ENCODE data around the gene ARHGEF33.

DNA sequence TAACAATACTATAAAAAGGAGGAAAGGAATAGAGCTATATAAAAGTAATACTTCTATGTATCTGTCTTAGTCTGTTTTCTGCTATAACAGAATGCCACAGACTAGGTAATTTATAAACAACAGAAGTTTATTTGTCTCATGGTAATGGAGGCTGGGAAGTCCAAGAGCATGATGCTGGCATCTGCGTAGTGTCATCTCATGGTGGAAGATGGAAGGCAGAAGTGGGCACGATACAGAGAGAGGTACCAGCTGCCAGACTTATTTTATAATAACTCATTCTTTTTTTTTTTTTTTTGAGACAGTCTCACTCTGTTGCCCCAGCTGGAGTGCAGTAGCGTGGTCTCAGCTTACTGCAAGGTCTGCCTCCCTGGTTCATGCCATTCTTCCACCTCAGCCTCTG, 18.2 kb upstream of the ARHGEF33 start:
- TF ChIP-seq, protein P1, sequence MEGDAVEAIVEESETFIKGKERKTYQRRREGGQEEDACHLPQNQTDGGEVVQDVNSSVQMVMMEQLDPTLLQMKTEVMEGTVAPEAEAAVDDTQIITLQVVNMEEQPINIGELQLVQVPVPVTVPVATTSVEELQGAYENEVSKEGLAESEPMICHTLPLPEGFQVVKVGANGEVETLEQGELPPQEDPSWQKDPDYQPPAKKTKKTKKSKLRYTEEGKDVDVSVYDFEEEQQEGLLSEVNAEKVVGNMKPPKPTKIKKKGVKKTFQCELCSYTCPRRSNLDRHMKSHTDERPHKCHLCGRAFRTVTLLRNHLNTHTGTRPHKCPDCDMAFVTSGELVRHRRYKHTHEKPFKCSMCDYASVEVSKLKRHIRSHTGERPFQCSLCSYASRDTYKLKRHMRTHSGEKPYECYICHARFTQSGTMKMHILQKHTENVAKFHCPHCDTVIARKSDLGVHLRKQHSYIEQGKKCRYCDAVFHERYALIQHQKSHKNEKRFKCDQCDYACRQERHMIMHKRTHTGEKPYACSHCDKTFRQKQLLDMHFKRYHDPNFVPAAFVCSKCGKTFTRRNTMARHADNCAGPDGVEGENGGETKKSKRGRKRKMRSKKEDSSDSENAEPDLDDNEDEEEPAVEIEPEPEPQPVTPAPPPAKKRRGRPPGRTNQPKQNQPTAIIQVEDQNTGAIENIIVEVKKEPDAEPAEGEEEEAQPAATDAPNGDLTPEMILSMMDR (conservative IDR thresholded peaks at IDR 0.05 in 1 of 2, IDR thresholded peaks at IDR 0.05 in 1 of 2; ENCODE audit: extremely low read depth in 1 of 2, insufficient read depth in 1 of 2, low read depth in 1 of 2, low read length in 2 of 2), result no peak
- TF ChIP-seq EZH2 (IDR thresholded peaks at IDR 0.05; ENCODE audit: borderline replicate concordance, low read length), result no peak

Measured in mammary epithelial cell (primary cell).